Left ventricle myocardium inferior (tissue), 1 donor: ENCODE data around the gene RAI1. TPM values are rescaled to one million over a fixed set of nuclear protein-coding genes. Genes with fewer than 3 reads are reported as not detected.

Source experiments
- DNase-seq: peaks from one replicate; pipeline ENCODE4 v3.0.0-alpha.2; 2020
- H3K27ac ChIP-seq: fragments of 200-600 bp; replicated peaks from 2 replicates; pipeline ENCODE4 v1.8.0; 2021
- H3K27me3 ChIP-seq: fragments of 200-600 bp; 2 replicates; pipeline ENCODE4 v1.8.0; 2021; ENCODE audit warnings: low read depth
- H3K36me3 ChIP-seq: fragments of 200-600 bp; 2 replicates; pipeline ENCODE4 v1.8.0; 2021
- H3K4me1 ChIP-seq: fragments of 200-600 bp; 2 replicates; pipeline ENCODE4 v1.8.0; 2021
- H3K4me3 ChIP-seq: fragments of 200-600 bp; 2 replicates; pipeline ENCODE4 v1.8.0; 2021; ENCODE audit warnings: mild to moderate bottlenecking, moderate library complexity
- H3K9me3 ChIP-seq: fragments of 200-600 bp; replicated peaks from 2 replicates; pipeline ENCODE4 v1.8.0; 2021
- intact Hi-C: fragments of 100-400 bp; cut with micrococcal nuclease; formaldehyde crosslinking; loops from one replicate; pipeline ENCODE4 v1.11.0; 2022
- microRNA-seq: library from miRNA; unstranded; fragments of <30 nt; microRNA quantifications from one replicate; pipeline ENCODE4 v1.2.0, GENCODE V29; 2020
- total RNA-seq: library from RNA; stranded (reverse); fragmentation: NEBNext Ultra II Directional; extraction: Animal tissue kit (Norgen Biotek cat#: 25700); gene quantifications from one replicate; pipeline ENCODE4 v1.2.1, GENCODE V29; 2021
- TF ChIP-seq, protein P1 (sequence below): fragments of 200-600 bp; IDR thresholded peaks from 2 replicates; pipeline ENCODE4 v1.8.0; 2021; ENCODE audit warnings: antibody characterized with exemption, mild to moderate bottlenecking, borderline replicate concordance
- donor health status: DM: no; HTN: yes; CAD: no; lungs with severe emphysema.

The RAI1 gene
- total RNA-seq, 1 donor from 2014 or later, result 22.5 TPM

GRCh38 chr17:17859909-17860765, 178.9 kb downstream of the RAI1 start:
- H3K4me3 ChIP-seq, result no peak overlapping the region
- peak overlapping the region; percentile 66 for H3K27ac ChIP-seq
- TF ChIP-seq, protein P1, sequence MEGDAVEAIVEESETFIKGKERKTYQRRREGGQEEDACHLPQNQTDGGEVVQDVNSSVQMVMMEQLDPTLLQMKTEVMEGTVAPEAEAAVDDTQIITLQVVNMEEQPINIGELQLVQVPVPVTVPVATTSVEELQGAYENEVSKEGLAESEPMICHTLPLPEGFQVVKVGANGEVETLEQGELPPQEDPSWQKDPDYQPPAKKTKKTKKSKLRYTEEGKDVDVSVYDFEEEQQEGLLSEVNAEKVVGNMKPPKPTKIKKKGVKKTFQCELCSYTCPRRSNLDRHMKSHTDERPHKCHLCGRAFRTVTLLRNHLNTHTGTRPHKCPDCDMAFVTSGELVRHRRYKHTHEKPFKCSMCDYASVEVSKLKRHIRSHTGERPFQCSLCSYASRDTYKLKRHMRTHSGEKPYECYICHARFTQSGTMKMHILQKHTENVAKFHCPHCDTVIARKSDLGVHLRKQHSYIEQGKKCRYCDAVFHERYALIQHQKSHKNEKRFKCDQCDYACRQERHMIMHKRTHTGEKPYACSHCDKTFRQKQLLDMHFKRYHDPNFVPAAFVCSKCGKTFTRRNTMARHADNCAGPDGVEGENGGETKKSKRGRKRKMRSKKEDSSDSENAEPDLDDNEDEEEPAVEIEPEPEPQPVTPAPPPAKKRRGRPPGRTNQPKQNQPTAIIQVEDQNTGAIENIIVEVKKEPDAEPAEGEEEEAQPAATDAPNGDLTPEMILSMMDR, result peak; percentile 99
- no peaks in the 10 kb centered on the region for H3K27me3 ChIP-seq
- intact Hi-C loops, result loop anchor here (2.0 kb wide), 1 partner anchor 47 kb away; no protein-coding TSS in a partner anchor
- peak; percentile 76 for DNase-seq
- peaks cover 30% of the 10 kb centered on the region for H3K36me3 ChIP-seq
- H3K9me3 ChIP-seq, result no peaks in the 10 kb centered on the region
- H3K4me1 ChIP-seq, result peaks cover 37% of the 10 kb centered on the region

GRCh38 chr17:17860766-17861107, 179.5 kb downstream of the RAI1 start:
- DNase-seq, result no peak
- peaks cover 34% of the 10 kb centered on the region for H3K36me3 ChIP-seq
- no peak overlapping the region for H3K4me3 ChIP-seq
- H3K27ac ChIP-seq, result peak overlapping the region; percentile 66
- TF ChIP-seq, protein P1, result no peak
- peaks cover 31% of the 10 kb centered on the region for H3K4me1 ChIP-seq
- H3K9me3 ChIP-seq, result no peaks in the 10 kb centered on the region
- no peaks in the 10 kb centered on the region for H3K27me3 ChIP-seq
- intact Hi-C loops, result loop anchor here (2.0 kb wide), 1 partner anchor 48 kb away; no protein-coding TSS in a partner anchor

Small RNA genes lying within 50 kb of the gene (microRNA-seq; reads per million reads assigned to microRNA genes)
- 12.8 reads per million, percentile 31 among the genes with 10 or more reads in this experiment for gene MIR33B
- gene MIR6777, result not detected

Other genes with a start within 250 kb of the RAI1 start
- gene MED9, start 204.5 kb upstream of the RAI1 start, total RNA-seq, result 34.1 TPM
- 25.4 TPM for gene RASD1, start 185.1 kb upstream of the RAI1 start, total RNA-seq
- 18.8 TPM for gene PEMT, start 89.8 kb upstream of the RAI1 start, total RNA-seq
- gene SREBF1, start 155.5 kb downstream of the RAI1 start, total RNA-seq, result 10.2 TPM